Stimulated activated memory B cell treated with anti-CD40 and anti-IgM and Interleukin-4, amounts not matched to agents 10 μg/mL and 1 μg/mL and 100 μg/mL, for 72 hours (primary cell): ENCODE data around the gene BMS1.
"Not testable (repeated sequence)": the region's sequence is repeated elsewhere in the genome, so short reads cannot be mapped to it uniquely, and the experiment has no call there.

Source experiments
- ATAC-seq: fragments of 150-1000 bp; cut with Tn5 transposase; 2 replicates; pipeline ENCODE4 v1.10.0; 2021
- H3K27ac Mint-ChIP-seq: one replicate; pipeline ENCODE4 v1.8.0; 2022; ENCODE audit warnings: mild to moderate bottlenecking, mixed read lengths
- H3K27me3 Mint-ChIP-seq: one replicate; pipeline ENCODE4 v1.8.0; 2022; ENCODE audit warnings: mixed read lengths
- H3K36me3 Mint-ChIP-seq: one replicate; pipeline ENCODE4 v1.8.0; 2022; ENCODE audit warnings: mixed read lengths
- H3K4me1 Mint-ChIP-seq: one replicate; pipeline ENCODE4 v1.8.0; 2022; ENCODE audit warnings: mixed read lengths
- H3K4me3 Mint-ChIP-seq: one replicate; pipeline ENCODE4 v1.8.0; 2022; ENCODE audit warnings: mild to moderate bottlenecking, moderate library complexity, mixed read lengths
- H3K9me3 Mint-ChIP-seq: one replicate; pipeline ENCODE4 v1.8.0; 2022; ENCODE audit warnings: mixed read lengths

Gene BMS1

GRCh38 chr10:42826759-42827158 lies 44.2 kb downstream of the BMS1 start:
- not testable (repeated sequence) for H3K27ac Mint-ChIP-seq, H3K4me3 Mint-ChIP-seq, H3K27me3 Mint-ChIP-seq, H3K4me1 Mint-ChIP-seq, ATAC-seq, H3K9me3 Mint-ChIP-seq
- H3K36me3 Mint-ChIP-seq, result peaks cover 82% of the 10 kb centered on the region

- no peak for ATAC-seq
- Mint-ChIP-seq H3K27ac (no peak overlapping the region), H3K36me3 (peaks cover 85% of the 10 kb centered on the region), H3K27me3 (no peaks in the 10 kb centered on the region), H3K4me3 (no peak overlapping the region), H3K4me1 (no peaks in the 10 kb centered on the region), H3K9me3 (peaks cover 5% of the 10 kb centered on the region)
Observed at GRCh38 chr10:42827201-42827600, 44.6 kb downstream of the BMS1 start.

- H3K4me3 Mint-ChIP-seq, H3K27me3 Mint-ChIP-seq, H3K27ac Mint-ChIP-seq, H3K9me3 Mint-ChIP-seq, H3K4me1 Mint-ChIP-seq, ATAC-seq: not testable (repeated sequence)
- peaks cover 76% of the 10 kb centered on the region for H3K36me3 Mint-ChIP-seq
Observed at GRCh38 chr10:42828391-42828790, 45.8 kb downstream of the BMS1 start.

GRCh38 chr10:42830237-42830636 lies 47.6 kb downstream of the BMS1 start:
- H3K36me3 Mint-ChIP-seq, result peaks cover 58% of the 10 kb centered on the region
- H3K27ac Mint-ChIP-seq, result no peak overlapping the region
- H3K4me1 Mint-ChIP-seq, result no peaks in the 10 kb centered on the region
- H3K4me3 Mint-ChIP-seq, result no peak overlapping the region
- H3K9me3 Mint-ChIP-seq, result no peaks in the 10 kb centered on the region
- H3K27me3 Mint-ChIP-seq, result no peaks in the 10 kb centered on the region
- no peak for ATAC-seq

GRCh38 chr10:42836096-42836495 lies 53.5 kb downstream of the BMS1 start:
- Mint-ChIP-seq H3K27ac (no peak overlapping the region), H3K27me3 (peaks cover 37% of the 10 kb centered on the region), H3K9me3 (no peaks in the 10 kb centered on the region), H3K4me1 (no peaks in the 10 kb centered on the region), H3K36me3 (peaks cover 13% of the 10 kb centered on the region), H3K4me3 (no peak overlapping the region)
- ATAC-seq, result no peak

GRCh38 chr10:42836771-42837468 lies 54.3 kb downstream of the BMS1 start:
- Mint-ChIP-seq H3K27me3 (peaks cover 46% of the 10 kb centered on the region), H3K36me3 (peaks cover 6% of the 10 kb centered on the region), H3K4me3 (no peak overlapping the region), H3K27ac (no peak overlapping the region), H3K9me3 (no peaks in the 10 kb centered on the region), H3K4me1 (no peaks in the 10 kb centered on the region)
- no peak for ATAC-seq

GRCh38 chr10:42844810-42845209 lies 62.2 kb downstream of the BMS1 start:
- H3K27ac Mint-ChIP-seq, H3K4me1 Mint-ChIP-seq: not testable (repeated sequence)
- peaks cover 24% of the 10 kb centered on the region for H3K27me3 Mint-ChIP-seq

GRCh38 chr10:42847261-42847660 lies 64.7 kb downstream of the BMS1 start:
- not testable (repeated sequence) for ATAC-seq

More at GRCh38 chr10:42844810-42845209, 62.2 kb downstream of the BMS1 start:
- H3K4me3 Mint-ChIP-seq, H3K9me3 Mint-ChIP-seq, H3K36me3 Mint-ChIP-seq, ATAC-seq: not testable (repeated sequence)

GRCh38 chr10:42850931-42851330 lies 68.3 kb downstream of the BMS1 start:
- H3K4me1 Mint-ChIP-seq, result no peaks in the 10 kb centered on the region
- H3K36me3 Mint-ChIP-seq, result no peaks in the 10 kb centered on the region
- no peak overlapping the region for H3K4me3 Mint-ChIP-seq
- peaks cover 21% of the 10 kb centered on the region for H3K27me3 Mint-ChIP-seq
- ATAC-seq, result no peak
- peaks cover 6% of the 10 kb centered on the region for H3K9me3 Mint-ChIP-seq
- H3K27ac Mint-ChIP-seq, result no peak overlapping the region

More at GRCh38 chr10:42847261-42847660, 64.7 kb downstream of the BMS1 start:
- H3K27me3 Mint-ChIP-seq, H3K36me3 Mint-ChIP-seq, H3K27ac Mint-ChIP-seq, H3K4me1 Mint-ChIP-seq, H3K4me3 Mint-ChIP-seq, H3K9me3 Mint-ChIP-seq: not testable (repeated sequence)

GRCh38 chr10:42859256-42859655 lies 76.7 kb downstream of the BMS1 start:
- no peaks in the 10 kb centered on the region for H3K9me3 Mint-ChIP-seq
- no peaks in the 10 kb centered on the region for H3K4me1 Mint-ChIP-seq
- no peak overlapping the region for H3K27ac Mint-ChIP-seq
- peaks cover 61% of the 10 kb centered on the region for H3K27me3 Mint-ChIP-seq
- no peaks in the 10 kb centered on the region for H3K36me3 Mint-ChIP-seq
- H3K4me3 Mint-ChIP-seq, result no peak overlapping the region
- ATAC-seq, result no peak

GRCh38 chr10:42860016-42860415 lies 77.4 kb downstream of the BMS1 start:
- not testable (repeated sequence) for H3K27ac Mint-ChIP-seq, H3K4me3 Mint-ChIP-seq, H3K36me3 Mint-ChIP-seq, ATAC-seq, H3K4me1 Mint-ChIP-seq, H3K9me3 Mint-ChIP-seq
- H3K27me3 Mint-ChIP-seq, result peaks cover 61% of the 10 kb centered on the region

- H3K4me3 Mint-ChIP-seq, ATAC-seq, H3K36me3 Mint-ChIP-seq, H3K4me1 Mint-ChIP-seq, H3K9me3 Mint-ChIP-seq, H3K27ac Mint-ChIP-seq: not testable (repeated sequence)
- peaks cover 55% of the 10 kb centered on the region for H3K27me3 Mint-ChIP-seq
Observed at GRCh38 chr10:42862801-42863200, 80.2 kb downstream of the BMS1 start.

GRCh38 chr10:42864575-42864974 lies 82.0 kb downstream of the BMS1 start:
- no peak for ATAC-seq
- Mint-ChIP-seq H3K9me3 (no peaks in the 10 kb centered on the region), H3K27ac (no peak overlapping the region), H3K27me3 (peaks cover 39% of the 10 kb centered on the region), H3K4me3 (no peak overlapping the region), H3K36me3 (no peaks in the 10 kb centered on the region), H3K4me1 (no peaks in the 10 kb centered on the region)

- peaks cover 35% of the 10 kb centered on the region for H3K27me3 Mint-ChIP-seq
- H3K4me3 Mint-ChIP-seq, result no peak overlapping the region
- ATAC-seq, result no peak
- H3K36me3 Mint-ChIP-seq, result no peaks in the 10 kb centered on the region
- no peaks in the 10 kb centered on the region for H3K4me1 Mint-ChIP-seq
- no peaks in the 10 kb centered on the region for H3K9me3 Mint-ChIP-seq
- no peak overlapping the region for H3K27ac Mint-ChIP-seq
Observed at GRCh38 chr10:42865716-42866114, 83.1 kb downstream of the BMS1 start.

GRCh38 chr10:42866115-42866995 lies 83.8 kb downstream of the BMS1 start:
- ATAC-seq, result no peak
- Mint-ChIP-seq H3K36me3 (no peaks in the 10 kb centered on the region), H3K9me3 (no peaks in the 10 kb centered on the region), H3K4me1 (no peaks in the 10 kb centered on the region), H3K27ac (no peak overlapping the region), H3K27me3 (peaks cover 35% of the 10 kb centered on the region), H3K4me3 (no peak overlapping the region)

- Mint-ChIP-seq H3K4me3 (no peak overlapping the region), H3K27me3 (peaks cover 35% of the 10 kb centered on the region), H3K4me1 (no peaks in the 10 kb centered on the region), H3K9me3 (no peaks in the 10 kb centered on the region), H3K27ac (no peak overlapping the region), H3K36me3 (no peaks in the 10 kb centered on the region)
- no peak for ATAC-seq
Observed at GRCh38 chr10:42867571-42867970, 85.0 kb downstream of the BMS1 start.
